Liver (tissue), 9 donors: ENCODE data around the gene NAV2. TPM values are rescaled to one million over a fixed set of nuclear protein-coding genes. Genes with fewer than 3 reads are reported as not detected.

Experiments used
- DNase-seq: peaks from one replicate; pipeline ENCODE4 v3.0.0-alpha.2; 2017; ENCODE audit warnings: low spot score
- H3K27ac ChIP-seq, 2 donors: one replicate each; pipeline ENCODE4 v1.7.0; 2013; ENCODE audit warnings: inconsistent platforms in 2 of 2, low read length in 2 of 2, control low read depth in 1 of 2, low read depth in 1 of 2, mild to moderate bottlenecking in 1 of 2
- H3K27me3 ChIP-seq, 4 donors: one replicate each; pipeline versions ENCODE4 v1.6.1 to v1.7.0; 2013; ENCODE audit warnings: low read length in 3 of 4, inconsistent platforms in 1 of 4, mild to moderate bottlenecking in 1 of 4, moderate library complexity in 1 of 4; ENCODE audit not compliant: control insufficient read depth in 4 of 4, insufficient read depth in 4 of 4
- H3K36me3 ChIP-seq, 4 donors: one replicate each; pipeline versions ENCODE4 v1.6.1 to v1.7.0; 2013; ENCODE audit warnings: low read length in 3 of 4, mild to moderate bottlenecking in 3 of 4, low read depth in 1 of 4, moderate library complexity in 1 of 4; ENCODE audit not compliant: control insufficient read depth in 4 of 4, insufficient read depth in 3 of 4
- H3K4me1 ChIP-seq, 4 donors: one replicate each; pipeline versions ENCODE4 v1.6.1 to v1.7.0; 2013; ENCODE audit warnings: low read length in 3 of 4, mild to moderate bottlenecking in 3 of 4, moderate library complexity in 1 of 4; ENCODE audit not compliant: control insufficient read depth in 4 of 4, insufficient read depth in 4 of 4
- H3K4me3 ChIP-seq, 3 donors: one replicate each; pipeline versions ENCODE4 v1.6.1 to v1.7.0; 2013; ENCODE audit warnings: low read length in 3 of 3, control low read depth in 1 of 3, low read depth in 1 of 3, mild to moderate bottlenecking in 1 of 3
- H3K9ac ChIP-seq, 2 donors: one replicate each; pipeline ENCODE4 v1.7.0; 2013; ENCODE audit warnings: low read length in 2 of 2, mild to moderate bottlenecking in 2 of 2, moderate library complexity in 2 of 2, control low read depth in 1 of 2, low read depth in 1 of 2
- H3K9me3 ChIP-seq, 4 donors: one replicate each; pipeline versions ENCODE4 v1.6.1 to v1.7.0; 2013; ENCODE audit warnings: low read length in 3 of 4; ENCODE audit not compliant: control insufficient read depth in 4 of 4
- ATF3 ChIP-seq: IDR thresholded peaks from 2 replicates; pipeline ENCODE4 v1.6.1; 2016; ENCODE audit warnings: antibody characterized with exemption
- CTCF ChIP-seq: fragments of 150-350 bp; IDR thresholded peaks from 2 replicates; pipeline ENCODE4 v1.5.1; 2017; ENCODE audit warnings: improper control_type of control experiment, low read depth, low read length; ENCODE audit not compliant: missing input control
- EGR1 ChIP-seq, 2 donors: IDR thresholded peaks; 2 replicates each; pipeline ENCODE4 v1.6.1; 2016 to 2018; ENCODE audit warnings: antibody characterized with exemption in 2 of 2, low read depth in 2 of 2
- FOXA1 ChIP-seq: IDR thresholded peaks from 2 replicates; pipeline ENCODE4 v1.6.1; 2016; ENCODE audit warnings: antibody characterized with exemption
- GABPA ChIP-seq, 2 donors: IDR thresholded peaks in 1 of 2; conservative IDR thresholded peaks in 1 of 2; 2 replicates each; pipeline ENCODE4 v1.6.1; 2016; ENCODE audit warnings: antibody characterized with exemption in 2 of 2, mild to moderate bottlenecking in 1 of 2, moderate library complexity in 1 of 2
- HNF4A ChIP-seq, 2 donors: conservative IDR thresholded peaks; 2 replicates each; pipeline ENCODE4 v1.6.1; 2016; ENCODE audit warnings: antibody characterized with exemption in 2 of 2, mild to moderate bottlenecking in 2 of 2
- JUND ChIP-seq, 2 donors: IDR thresholded peaks; 2 replicates each; pipeline ENCODE4 v1.6.1; 2016; ENCODE audit warnings: antibody characterized with exemption in 2 of 2
- REST ChIP-seq: IDR thresholded peaks from 2 replicates; pipeline ENCODE4 v1.6.1; 2016; ENCODE audit warnings: antibody characterized with exemption, mild to moderate bottlenecking
- SP1 ChIP-seq: IDR thresholded peaks from 2 replicates; pipeline ENCODE4 v1.6.1; 2018; ENCODE audit warnings: antibody characterized with exemption, mild to moderate bottlenecking
- YY1 ChIP-seq: IDR thresholded peaks from 2 replicates; pipeline ENCODE4 v1.6.1; 2016; ENCODE audit warnings: antibody characterized with exemption, mild to moderate bottlenecking
- ZBTB33 ChIP-seq: IDR thresholded peaks from 2 replicates; pipeline ENCODE4 v1.6.1; 2016; ENCODE audit warnings: antibody characterized with exemption
- WGBS: extraction: QIAGEN DNeasy Blood & Tissue Kit; methylation state at CpG from one replicate; pipeline ENCODE4 v1.1.7; 2013; 5-methylcytosine and 5-hydroxymethylcytosine counted together
- polyA plus RNA-seq, 2 donors: library from polyadenylated mRNA; stranded (reverse) in 1 of 2; unstranded in 1 of 2; fragments of 200-250 nt in 1 of 2; fragments of >200 nt in 1 of 2; fragmentation: Nextera tagmentation in 1 of 2; extraction: Ambion mirVana in 1 of 2; gene quantifications; one replicate each; pipeline versions ENCODE4 v1.2.1 to v1.2.3, GENCODE V29; 2013 to 2015
- total RNA-seq, 2 donors: library from RNA; depleted of rRNA; stranded (reverse); fragments of >200 nt; gene quantifications; one replicate each; pipeline ENCODE4 v1.2.3, GENCODE V29; 2014
- donor health status: healthy.
- donor health status: healthy.
- donor health status: healthy.
- donor health status: healthy.
- donor health status: healthy.

Gene NAV2
- total and polyA plus RNA-seq, 4 donors, result 6.3 to 20.5 (median 11.6) TPM

GRCh38 chr11:19779740-19780139, 67.1 kb downstream of the NAV2 start:
- H3K9me3 ChIP-seq, result no peaks in the 10 kb centered on the region
- no peaks in the 10 kb centered on the region for H3K27me3 ChIP-seq
- peaks cover 2 to 13% (median 5%) of the 10 kb centered on the region in 4 donors for H3K4me1 ChIP-seq
- DNase-seq, result no peak
- H3K4me3 ChIP-seq, result no peak overlapping the region
- 74% methylated on average over 2 of the region's 2 CpGs for WGBS
- no peaks in the 10 kb centered on the region for H3K36me3 ChIP-seq
- no peak overlapping the region for H3K27ac ChIP-seq
- H3K9ac ChIP-seq, result no peak overlapping the region
- TF ChIP-seq REST (no peak), SP1 (no peak), EGR1 (IDR thresholded peaks at IDR 0.05; ENCODE audit: low read depth in 2 of 2) (no peak), FOXA1 (no peak), JUND (IDR thresholded peaks at IDR 0.05) (no peak), GABPA (IDR thresholded peaks at IDR 0.05 in 1 of 2, conservative IDR thresholded peaks at IDR 0.05 in 1 of 2) (no peak), ATF3 (no peak)

- no peak overlapping the region for H3K9ac ChIP-seq
- DNase-seq, result no peak
- no peaks in the 10 kb centered on the region for H3K27me3 ChIP-seq
- H3K4me1 ChIP-seq, result peaks cover 2 to 13% (median 3%) of the 10 kb centered on the region in 4 donors
- WGBS, result 100% methylated on average over 1 of the region's 1 CpG
- no peaks in the 10 kb centered on the region for H3K9me3 ChIP-seq
- TF ChIP-seq REST, result no peak
- TF ChIP-seq HNF4A (conservative IDR thresholded peaks at IDR 0.05), result no peak
- no peak for TF ChIP-seq YY1
- TF ChIP-seq CTCF, result no peak
- TF ChIP-seq GABPA (IDR thresholded peaks at IDR 0.05 in 1 of 2, conservative IDR thresholded peaks at IDR 0.05 in 1 of 2), result no peak
- TF ChIP-seq ZBTB33, result no peak
- no peaks in the 10 kb centered on the region for H3K36me3 ChIP-seq
- no peak overlapping the region for H3K27ac ChIP-seq
- no peak overlapping the region for H3K4me3 ChIP-seq
These were observed 68.7 kb downstream of the NAV2 start for GRCh38 chr11:19781351-19781750.
